HG03432 (cell line): ENCODE results near the gene HEATR1.
"Not testable (repeated sequence)": the region's sequence is repeated elsewhere in the genome, so short reads cannot be mapped to it uniquely, and the experiment has no call there.

Experiments used
- ATAC-seq: cut with Tn5 transposase; IDR thresholded peaks from one replicate; pipeline ENCODE4 v1.9.1; 2021; ENCODE audit warnings: mild to moderate bottlenecking, moderate library complexity; ENCODE audit not compliant: unreplicated experiment

HEATR1 gene, protein sequence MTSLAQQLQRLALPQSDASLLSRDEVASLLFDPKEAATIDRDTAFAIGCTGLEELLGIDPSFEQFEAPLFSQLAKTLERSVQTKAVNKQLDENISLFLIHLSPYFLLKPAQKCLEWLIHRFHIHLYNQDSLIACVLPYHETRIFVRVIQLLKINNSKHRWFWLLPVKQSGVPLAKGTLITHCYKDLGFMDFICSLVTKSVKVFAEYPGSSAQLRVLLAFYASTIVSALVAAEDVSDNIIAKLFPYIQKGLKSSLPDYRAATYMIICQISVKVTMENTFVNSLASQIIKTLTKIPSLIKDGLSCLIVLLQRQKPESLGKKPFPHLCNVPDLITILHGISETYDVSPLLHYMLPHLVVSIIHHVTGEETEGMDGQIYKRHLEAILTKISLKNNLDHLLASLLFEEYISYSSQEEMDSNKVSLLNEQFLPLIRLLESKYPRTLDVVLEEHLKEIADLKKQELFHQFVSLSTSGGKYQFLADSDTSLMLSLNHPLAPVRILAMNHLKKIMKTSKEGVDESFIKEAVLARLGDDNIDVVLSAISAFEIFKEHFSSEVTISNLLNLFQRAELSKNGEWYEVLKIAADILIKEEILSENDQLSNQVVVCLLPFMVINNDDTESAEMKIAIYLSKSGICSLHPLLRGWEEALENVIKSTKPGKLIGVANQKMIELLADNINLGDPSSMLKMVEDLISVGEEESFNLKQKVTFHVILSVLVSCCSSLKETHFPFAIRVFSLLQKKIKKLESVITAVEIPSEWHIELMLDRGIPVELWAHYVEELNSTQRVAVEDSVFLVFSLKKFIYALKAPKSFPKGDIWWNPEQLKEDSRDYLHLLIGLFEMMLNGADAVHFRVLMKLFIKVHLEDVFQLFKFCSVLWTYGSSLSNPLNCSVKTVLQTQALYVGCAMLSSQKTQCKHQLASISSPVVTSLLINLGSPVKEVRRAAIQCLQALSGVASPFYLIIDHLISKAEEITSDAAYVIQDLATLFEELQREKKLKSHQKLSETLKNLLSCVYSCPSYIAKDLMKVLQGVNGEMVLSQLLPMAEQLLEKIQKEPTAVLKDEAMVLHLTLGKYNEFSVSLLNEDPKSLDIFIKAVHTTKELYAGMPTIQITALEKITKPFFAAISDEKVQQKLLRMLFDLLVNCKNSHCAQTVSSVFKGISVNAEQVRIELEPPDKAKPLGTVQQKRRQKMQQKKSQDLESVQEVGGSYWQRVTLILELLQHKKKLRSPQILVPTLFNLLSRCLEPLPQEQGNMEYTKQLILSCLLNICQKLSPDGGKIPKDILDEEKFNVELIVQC (N-terminal part only)

DNA sequence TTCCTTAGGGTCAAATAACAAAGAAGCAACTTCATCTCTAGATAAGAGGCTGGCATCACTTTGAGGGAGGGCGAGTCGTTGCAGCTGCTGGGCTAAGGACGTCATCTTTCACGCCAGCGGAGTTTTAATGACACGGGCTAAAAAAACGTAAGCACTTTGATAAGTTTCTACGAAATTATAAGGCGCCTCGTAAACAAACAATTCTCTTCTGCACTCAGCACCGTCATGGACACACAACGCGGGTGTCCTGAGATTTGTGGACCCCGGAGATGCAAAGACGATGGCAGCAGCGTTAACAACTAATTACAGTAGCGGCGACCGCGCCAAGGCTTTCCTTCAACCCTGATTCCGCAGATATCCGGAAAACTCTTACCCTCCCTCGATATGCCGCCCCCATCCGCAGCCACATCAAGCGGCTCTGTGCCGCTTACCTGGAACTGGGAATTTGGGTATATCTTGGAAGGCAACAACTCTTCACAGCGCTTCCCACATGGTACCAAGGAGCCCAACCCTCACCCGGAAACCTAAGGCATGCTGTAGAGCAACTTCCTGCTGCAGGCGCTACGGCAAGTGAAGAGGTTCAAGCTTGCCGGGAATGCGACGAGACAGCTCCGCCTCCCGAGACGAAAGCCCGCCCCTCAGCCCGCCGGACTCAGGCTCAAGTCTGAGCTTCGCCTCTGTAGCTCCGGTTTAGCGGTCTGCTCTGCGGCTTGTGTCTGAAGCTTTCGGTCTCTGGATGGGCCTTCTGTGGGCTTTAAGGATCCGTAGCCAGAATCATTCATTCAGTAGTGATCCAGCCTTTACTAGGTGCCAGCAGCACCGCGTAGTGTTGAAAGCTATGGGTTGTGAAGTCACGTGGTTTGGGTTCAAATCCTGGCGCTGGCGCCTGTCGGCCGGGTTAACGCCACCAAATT is at the start of gene HEATR1:
TSS of gene HEATR1 (minus strand) at position 526 of the 914 bp plus-strand sequence. CDS start at position 105, 421 bp downstream.
- ATAC-seq = peak; percentile 98

DNA sequence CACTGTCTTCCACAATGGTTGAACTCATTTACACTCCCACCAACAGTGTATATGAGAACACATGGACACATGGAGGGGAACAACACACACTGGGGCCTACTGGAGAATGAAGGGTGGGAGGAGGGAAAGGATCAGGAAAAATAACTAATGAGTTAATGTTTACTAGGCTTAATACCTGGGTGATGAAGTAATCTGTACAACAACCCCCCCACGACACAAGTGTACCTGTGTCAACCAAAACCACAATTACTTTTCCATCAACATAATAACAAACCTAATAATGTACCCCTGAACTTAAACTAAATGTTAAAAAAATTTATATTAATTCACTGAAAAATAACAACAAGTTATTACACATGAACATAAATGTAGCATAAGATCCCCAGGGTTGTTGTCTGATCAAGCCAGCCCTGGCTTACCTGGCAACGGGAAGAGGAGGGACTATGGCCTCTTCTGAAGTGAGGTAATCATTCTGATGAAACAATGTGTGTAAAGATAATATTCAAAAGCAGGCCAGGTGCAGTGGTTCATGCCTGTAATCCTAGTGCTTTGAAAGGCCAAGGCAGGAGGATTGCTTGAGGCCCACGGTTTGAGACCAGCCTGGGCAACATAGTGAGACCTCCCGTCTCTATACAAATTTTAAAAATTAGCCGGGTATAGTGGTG is 40.8 kb upstream of the HEATR1 start:
- ATAC-seq = no peak

DNA sequence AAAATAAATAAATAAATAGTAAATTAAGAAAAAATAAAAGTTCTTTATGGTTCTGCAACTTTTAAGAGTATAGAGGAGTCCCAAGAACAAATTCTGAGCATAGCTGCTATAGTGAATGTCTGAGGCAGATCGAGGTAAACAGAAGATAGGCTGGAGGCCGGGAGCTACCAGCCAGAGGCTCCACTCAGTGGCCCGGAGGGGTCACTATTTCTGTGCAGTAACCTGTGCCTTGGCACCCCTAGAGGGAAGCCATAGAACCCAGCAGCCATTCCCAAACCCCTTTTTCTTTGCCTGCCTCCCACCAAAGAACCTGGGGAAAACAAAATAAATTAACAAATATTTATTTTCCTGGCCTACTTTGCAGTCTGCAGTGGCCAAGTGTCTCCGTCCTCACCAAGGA is 38.4 kb upstream of the HEATR1 start:
- no peak for ATAC-seq

DNA sequence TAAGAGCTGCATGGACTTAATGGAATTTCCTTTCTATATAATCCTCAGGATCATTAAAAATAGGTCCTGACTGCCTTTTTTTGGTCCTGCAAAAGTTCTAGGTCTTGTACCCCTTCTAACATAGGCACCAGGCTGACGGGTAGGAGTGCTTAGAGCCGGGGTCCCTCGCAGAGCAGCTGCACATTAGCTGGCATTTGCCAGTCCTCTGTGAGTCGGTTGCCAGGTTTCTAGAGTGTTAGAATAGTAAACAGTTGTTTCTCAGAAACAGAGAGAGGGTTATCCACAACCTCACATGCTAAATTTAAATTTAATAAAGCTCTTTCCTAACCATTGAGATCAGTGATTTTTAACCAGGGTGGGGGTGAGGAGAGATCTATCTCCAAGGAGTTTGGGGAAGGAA is 35.4 kb upstream of the HEATR1 start:
- no peak for ATAC-seq

DNA sequence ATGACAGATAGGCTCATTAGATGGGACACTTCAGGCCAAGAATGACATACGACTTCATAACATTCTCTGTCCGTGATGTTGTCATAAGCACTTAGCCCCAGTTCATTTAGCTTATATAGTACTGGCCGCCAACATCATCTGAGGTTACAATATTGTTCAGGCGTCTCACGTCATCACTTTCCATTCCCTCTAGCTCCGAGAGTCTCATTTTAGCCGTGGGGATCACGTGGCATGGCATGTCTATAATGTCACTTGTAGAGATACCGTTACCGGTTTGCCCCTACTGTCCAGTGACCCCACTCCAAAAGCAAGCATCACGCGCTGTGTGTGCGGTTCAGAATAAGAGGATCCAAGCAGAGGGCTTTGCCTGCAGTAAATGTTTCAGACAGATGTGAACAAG is 34.6 kb upstream of the HEATR1 start:
- no peak for ATAC-seq

DNA sequence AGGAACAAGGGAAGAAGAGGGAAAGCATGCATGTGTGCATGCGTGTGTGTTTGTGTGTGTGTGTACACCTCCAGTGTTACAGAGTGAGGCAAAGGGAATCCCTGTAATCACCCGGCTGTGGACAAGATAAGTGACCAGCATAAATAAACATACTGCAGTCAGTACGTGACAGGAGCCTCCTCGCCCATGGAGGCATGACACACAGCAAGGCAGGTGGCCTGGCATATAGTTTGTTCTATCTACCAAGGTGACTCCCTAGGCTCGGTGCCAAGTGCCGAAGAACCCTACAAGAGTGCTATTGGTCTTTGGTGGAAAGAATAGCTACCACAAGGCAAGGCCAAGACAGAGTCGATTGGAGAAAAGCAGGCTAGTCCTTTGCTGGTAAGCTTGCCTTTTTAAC is 31.7 kb upstream of the HEATR1 start:
- ATAC-seq = no peak

DNA sequence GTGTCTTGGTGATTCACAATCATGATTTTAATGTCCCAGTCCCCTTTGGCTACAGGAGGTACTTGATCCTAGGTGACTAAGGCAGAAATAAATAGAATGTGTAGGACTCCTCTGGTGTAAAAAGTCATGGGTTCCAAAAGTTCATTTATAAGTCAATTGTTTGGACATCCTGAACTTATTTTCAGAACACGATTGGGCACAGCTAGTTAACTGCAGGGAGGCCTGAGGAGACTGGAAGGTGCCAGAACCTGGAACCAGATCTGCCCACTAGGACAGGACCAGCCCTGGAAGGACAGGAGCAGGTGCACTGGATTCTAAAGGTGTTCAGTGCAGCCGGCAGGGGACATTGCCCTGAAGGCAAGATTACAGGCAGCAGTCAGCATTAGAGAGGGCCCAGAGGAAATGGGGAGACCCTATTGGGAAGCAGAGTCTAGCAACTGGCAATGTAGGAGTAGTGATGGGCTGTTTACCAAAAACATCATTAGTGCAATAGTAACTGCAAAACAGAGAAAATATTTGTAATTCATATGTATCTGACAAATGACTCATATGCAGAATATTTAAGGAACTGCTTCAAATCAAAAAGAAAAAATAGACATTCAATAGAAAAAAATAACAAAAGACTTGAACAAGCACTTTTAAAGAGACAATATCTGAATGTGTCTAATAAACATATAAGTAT is 23.6 kb upstream of the HEATR1 start:
- no peak for ATAC-seq

DNA sequence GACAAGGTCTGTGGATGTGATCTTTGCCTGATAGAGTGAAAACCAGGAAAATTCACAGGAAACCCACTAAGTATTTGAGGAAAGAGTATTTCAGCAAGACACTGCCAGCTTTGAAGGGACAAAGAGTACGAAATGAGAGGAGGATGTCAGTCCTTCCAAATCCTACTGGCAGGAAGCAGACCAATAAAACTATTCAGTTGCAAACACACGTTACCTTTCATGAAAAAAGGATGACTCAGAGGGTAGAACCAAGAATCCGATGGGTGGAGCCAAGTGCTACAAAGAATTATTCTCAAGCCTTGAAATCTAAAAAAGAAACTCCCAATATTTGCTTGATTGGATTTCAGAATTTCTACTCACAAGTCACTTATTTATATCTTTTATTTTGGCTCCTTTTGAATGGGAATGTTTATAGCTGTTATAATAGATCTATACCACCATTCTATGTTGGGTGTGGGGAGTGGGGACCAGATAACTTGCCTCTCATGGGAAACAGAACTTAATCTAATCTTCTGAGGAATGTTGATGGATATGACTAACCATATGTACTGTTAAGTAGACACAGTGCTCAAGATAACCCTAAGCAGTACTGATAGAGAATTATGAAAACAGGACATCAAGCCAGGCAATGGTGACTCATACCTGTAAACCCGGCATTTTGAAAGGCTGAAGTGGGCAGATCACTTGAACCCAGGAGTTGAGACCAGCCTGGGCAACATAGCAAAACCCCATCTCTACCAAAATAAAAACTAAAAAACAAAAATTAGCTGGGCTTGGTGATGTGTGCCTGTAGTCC is 19.3 kb upstream of the HEATR1 start:
- no peak for ATAC-seq

DNA sequence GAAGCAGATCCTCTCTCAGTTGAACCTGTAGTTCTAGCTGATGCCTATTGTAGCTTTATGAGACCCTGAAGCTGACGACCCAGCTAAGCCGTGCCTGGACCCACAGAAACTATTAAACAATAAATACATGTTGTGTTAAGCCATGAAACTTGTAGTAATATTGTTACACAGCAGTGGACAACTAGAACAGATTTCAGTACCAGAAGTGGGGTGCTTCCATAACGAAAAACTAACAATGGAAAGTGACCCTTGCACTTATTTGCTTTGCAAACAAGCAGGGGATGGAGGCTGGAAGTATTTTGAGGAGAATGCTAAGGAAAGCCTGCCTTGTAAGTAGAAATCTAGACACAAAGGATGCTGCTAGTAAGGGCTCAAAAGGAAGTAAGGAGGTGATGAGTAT is 18.1 kb upstream of the HEATR1 start:
- ATAC-seq = no peak

DNA sequence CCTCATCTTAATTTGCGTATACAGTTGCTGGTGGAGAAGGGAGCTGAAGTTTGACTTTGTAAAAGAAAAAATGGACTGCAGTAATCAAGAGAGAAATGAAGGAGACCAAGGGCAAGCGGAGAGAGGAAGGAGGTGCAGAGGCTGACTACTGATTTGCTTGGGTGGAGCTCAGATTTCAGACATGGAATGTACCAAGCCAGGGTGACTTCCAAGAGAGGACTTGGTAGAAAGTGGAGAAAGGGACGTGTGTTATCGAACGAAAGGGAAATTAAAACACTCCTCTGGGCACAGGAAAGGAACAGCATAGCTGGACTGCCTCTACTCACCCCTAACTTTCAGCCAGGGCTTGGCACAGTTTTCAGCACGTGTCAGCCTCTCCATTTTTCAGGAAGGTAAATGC is 15.1 kb upstream of the HEATR1 start:
- no peak for ATAC-seq

DNA sequence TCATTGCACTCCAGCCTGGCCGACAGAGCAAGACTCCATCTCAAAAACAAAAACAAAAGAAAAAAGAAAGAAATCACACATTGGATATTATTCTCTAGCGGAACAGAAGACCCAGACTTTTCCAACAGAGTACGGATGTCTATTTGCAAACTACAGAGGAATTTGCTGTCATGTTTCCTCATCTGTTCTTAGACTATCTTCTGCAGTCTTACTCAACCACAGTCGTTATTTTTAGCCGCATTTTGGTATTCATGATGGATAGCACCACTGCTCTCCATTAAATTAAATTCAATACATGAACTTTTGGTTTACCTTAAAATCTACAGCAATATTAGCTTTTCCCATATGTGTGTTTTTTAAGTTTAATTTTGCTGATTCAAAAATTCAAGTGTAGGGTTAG is 14.2 kb upstream of the HEATR1 start:
- ATAC-seq = no peak

DNA sequence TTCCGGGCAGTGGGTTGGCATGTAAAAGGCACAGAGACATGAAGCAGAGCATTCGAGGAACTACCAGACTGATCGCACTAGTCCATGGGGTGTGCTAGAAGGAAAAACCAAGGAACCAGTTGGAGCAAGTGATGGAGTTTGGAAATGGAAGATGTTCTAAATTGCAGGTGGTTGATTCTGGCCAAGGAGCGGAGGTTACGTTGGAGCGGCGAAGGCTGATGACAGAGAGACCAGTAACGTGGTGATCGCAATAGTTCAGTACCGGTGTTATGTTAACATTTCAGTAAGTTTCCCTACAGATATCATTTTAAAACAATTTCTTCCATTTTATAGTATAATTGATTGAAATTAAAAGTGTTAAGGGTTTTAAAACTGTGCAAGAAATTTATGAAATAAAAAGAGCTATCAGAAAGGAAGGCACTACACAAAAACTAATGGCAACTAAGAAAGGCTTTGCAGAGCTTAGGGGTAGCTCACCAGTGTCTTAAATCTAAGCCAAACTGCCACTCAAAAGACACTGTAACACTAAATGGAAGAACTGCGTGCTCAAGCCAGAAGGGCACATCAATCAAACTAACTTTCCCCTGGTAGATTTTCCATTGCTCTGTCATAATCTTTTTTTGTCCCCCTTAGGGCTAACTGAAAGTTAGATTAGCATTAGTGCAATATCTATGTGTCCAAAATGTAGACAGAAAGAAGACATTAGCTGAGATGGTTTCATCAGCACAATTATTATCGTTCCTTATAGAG is 11.3 kb upstream of the HEATR1 start:
- no peak for ATAC-seq

DNA sequence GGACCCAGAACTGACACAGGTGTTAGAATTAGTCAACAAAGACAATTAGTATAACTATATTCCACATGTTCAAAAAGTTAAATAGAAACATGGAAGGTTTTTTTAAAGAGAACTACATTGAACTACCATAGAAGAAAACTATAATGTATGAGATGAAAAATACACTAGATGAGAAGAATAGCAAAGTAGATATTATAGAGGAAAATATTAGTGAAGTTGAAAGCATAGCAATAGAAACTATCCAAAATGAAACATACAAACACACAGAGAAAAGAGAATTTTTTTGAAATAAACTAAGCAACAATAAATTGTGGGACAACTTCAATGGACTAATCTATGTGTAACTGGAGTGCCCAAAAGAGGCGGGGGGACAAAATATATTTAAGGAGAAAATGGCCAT is 8.0 kb upstream of the HEATR1 start:
- no peak for ATAC-seq

DNA sequence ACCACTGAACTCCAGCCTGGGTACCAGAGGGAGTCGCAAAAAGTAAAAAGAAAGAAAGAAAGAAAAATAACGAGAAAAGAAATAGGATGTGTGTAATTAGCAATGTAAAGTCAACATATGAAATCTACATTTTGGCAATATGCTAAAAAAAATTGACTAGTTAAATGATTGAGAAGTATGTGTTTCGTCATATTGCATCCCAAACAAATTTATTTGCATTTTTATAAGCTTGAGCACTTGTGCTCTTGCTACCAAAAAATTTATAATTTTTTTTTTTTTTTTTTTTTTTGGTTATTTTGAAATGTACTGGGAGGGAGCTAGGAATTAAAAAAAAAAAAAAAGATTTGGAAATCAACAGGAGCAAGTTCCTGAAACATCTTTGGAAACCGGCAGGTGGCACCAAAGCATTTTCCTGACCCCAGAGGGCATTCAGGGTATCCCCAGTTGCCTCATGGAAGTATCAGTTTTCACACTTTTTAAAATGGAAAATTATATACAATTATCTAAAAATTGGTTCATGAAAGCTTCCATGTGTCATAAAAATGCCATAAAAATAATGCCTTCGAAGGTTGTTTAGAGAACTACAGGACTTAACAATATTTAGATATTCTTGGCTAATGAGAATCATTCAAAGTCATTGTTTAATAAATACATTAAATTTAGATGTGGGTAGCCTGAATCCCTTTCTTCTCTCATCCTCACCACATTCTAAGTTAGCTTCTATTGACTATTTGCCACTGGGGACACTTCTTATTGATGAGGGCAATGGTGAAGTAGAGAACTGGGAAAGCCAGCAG is 4.8 kb upstream of the HEATR1 start:
- ATAC-seq = no peak

DNA sequence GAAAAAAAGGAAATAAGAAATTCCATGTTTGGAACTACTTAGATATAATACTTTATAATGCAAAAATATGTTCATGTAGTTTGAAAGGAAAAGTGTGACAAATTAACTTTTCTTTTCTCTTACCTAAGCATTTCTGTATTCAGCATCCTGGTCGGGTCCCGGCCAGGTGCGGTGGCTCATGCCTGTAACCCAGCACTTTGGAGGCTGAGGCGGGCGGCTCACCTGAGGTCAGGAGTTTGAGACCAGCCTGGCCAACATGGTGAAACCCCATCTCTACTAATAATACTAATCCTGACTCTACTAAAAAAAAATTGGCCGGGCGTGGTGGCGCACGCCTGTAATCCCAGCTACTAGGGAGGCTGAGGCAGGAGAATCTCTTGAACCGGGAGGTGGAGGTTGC is 3.3 kb upstream of the HEATR1 start:
- not testable (repeated sequence) for ATAC-seq

DNA sequence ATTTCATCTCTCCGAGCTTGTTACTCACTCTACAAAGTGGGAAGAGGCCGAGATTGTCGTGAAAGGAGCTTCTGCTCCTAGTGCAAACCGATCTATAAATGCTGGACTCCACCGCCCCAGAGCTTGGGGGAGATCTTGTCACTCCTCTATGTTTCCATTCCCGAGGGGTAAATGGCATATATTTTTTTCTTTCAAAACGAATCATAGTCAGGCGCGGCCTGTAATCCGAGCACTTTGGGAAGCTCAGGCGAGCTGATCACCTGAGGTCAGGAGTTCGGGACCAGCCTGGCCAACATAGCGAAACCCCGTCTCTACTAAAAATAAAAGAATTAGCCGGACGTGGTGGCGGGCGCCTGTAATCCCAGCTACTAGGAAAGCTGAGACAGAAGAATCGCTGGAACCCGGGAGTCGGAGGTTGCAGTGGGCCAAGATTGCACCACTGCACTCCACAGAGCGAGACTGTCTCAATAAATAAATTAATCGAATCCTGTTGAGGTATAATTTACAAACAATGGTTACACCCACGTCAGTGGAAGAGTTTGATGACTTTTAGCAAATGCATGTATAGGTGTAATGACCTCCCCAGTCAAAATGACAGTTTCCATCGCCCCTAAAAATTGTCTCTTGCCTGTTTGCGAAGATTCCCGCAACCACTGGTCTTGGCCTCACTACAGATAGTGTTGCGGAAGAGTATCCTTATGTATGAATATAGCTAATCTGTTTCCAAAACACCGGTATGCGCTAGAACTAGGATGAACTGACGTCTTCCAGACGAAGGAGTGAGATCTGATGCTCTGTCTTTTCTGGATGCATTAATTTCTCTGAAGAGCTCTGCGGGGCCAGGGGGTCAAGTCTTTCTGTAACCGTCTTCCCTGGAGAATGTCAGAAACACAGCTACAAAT is 840 bp upstream of the HEATR1 start:
- ATAC-seq = no peak
